Right forelimb (tissue), 1 donor: ENCODE measurements around the gene HHLA2.
"Not testable (repeated sequence)": the region's sequence is repeated elsewhere in the genome, so short reads cannot be mapped to it uniquely, and the experiment has no call there.

ENCODE experiments used
- DNase-seq: peaks from one replicate; pipeline ENCODE4 v3.0.0-alpha.2; 2018

The HHLA2 gene

GRCh38 chr3:108296239-108296638, at the start of gene HHLA2:
Gene HHLA2, plus strand, starts transcription at chr3:108296548. Its CDS starts 55,266 bp downstream, at chr3:108351814.
- DNase-seq: no peak

GRCh38 chr3:108250626-108251025, 45.7 kb upstream of the HHLA2 start:
- no peak for DNase-seq

GRCh38 chr3:108251265-108251664, 45.1 kb upstream of the HHLA2 start:
- no peak for DNase-seq

- DNase-seq: no peak
These were observed 44.5 kb upstream of the HHLA2 start for GRCh38 chr3:108251844-108252243.

- no peak for DNase-seq
These were observed 41.2 kb upstream of the HHLA2 start for GRCh38 chr3:108255131-108255530.

- not testable (repeated sequence) for DNase-seq
These were observed 31.6 kb upstream of the HHLA2 start for GRCh38 chr3:108264534-108265298.

- DNase-seq: not testable (repeated sequence)
These were observed 28.1 kb upstream of the HHLA2 start for GRCh38 chr3:108268235-108268634.

- DNase-seq: no peak
These were observed 24.7 kb upstream of the HHLA2 start for GRCh38 chr3:108271626-108272025.

- DNase-seq: not testable (repeated sequence)
These were observed 17.3 kb upstream of the HHLA2 start for GRCh38 chr3:108279066-108279465.

- DNase-seq: no peak
These were observed 15.9 kb upstream of the HHLA2 start for GRCh38 chr3:108280476-108280875.

GRCh38 chr3:108281670-108282069, 14.7 kb upstream of the HHLA2 start:
- no peak for DNase-seq

GRCh38 chr3:108283006-108283405, 13.3 kb upstream of the HHLA2 start:
- no peak for DNase-seq

GRCh38 chr3:108283989-108284388, 12.4 kb upstream of the HHLA2 start:
- no peak for DNase-seq

GRCh38 chr3:108285176-108285575, 11.2 kb upstream of the HHLA2 start:
- no peak for DNase-seq

GRCh38 chr3:108287146-108287545, 9.2 kb upstream of the HHLA2 start:
- no peak for DNase-seq

GRCh38 chr3:108288193-108288592, 8.2 kb upstream of the HHLA2 start:
- DNase-seq: not testable (repeated sequence)

GRCh38 chr3:108289159-108289558, 7.2 kb upstream of the HHLA2 start:
- DNase-seq: no peak

GRCh38 chr3:108292450-108292849, 3.9 kb upstream of the HHLA2 start:
- DNase-seq: no peak

- DNase-seq: no peak
These were observed 3.4 kb upstream of the HHLA2 start for GRCh38 chr3:108292905-108293328.

GRCh38 chr3:108293858-108294257, 2.5 kb upstream of the HHLA2 start:
- DNase-seq: no peak

GRCh38 chr3:108295421-108296175, 750 bp upstream of the HHLA2 start:
- no peak for DNase-seq

- DNase-seq: no peak
These were observed 1.3 kb downstream of the HHLA2 start for GRCh38 chr3:108297647-108298046.

GRCh38 chr3:108298056-108298455, 1.7 kb downstream of the HHLA2 start:
- no peak for DNase-seq
